Activated CD4-positive, alpha-beta T cell treated with anti-CD3 and anti-CD28 coated beads, Interleukin-2, Interleukin-6, amounts not matched to agents 100 ng/mL and 50 ng/mL, durations not matched to agents 16 hours and 8 hours (primary cell): Measurements from ENCODE around the gene FRMD1.

ENCODE experiments used
- DNase-seq: peaks from one replicate; pipeline ENCODE4 v3.0.0-alpha.2; 2020

Gene FRMD1

GRCh38 chr6:168075216-168075615 lies 3.8 kb downstream of the FRMD1 start:
- DNase-seq: no peak

GRCh38 chr6:168073937-168074730 lies 4.9 kb downstream of the FRMD1 start:
- DNase-seq: no peak

- no peak for DNase-seq
These were observed 6.3 kb downstream of the FRMD1 start for GRCh38 chr6:168072730-168073129.

- DNase-seq: no peak
These were observed 6.8 kb downstream of the FRMD1 start for GRCh38 chr6:168072261-168072660.

GRCh38 chr6:168071620-168072019 lies 7.4 kb downstream of the FRMD1 start:
- no peak for DNase-seq

GRCh38 chr6:168070804-168071203 lies 8.2 kb downstream of the FRMD1 start:
- DNase-seq: no peak

- no peak for DNase-seq
These were observed 11.8 kb downstream of the FRMD1 start for GRCh38 chr6:168067081-168067759.

- no peak for DNase-seq
These were observed 14.7 kb downstream of the FRMD1 start for GRCh38 chr6:168064226-168064807.

GRCh38 chr6:168063431-168063830 lies 15.6 kb downstream of the FRMD1 start:
- DNase-seq: no peak

GRCh38 chr6:168062346-168063289 lies 16.4 kb downstream of the FRMD1 start:
- no peak for DNase-seq

- no peak for DNase-seq
These were observed 17.5 kb downstream of the FRMD1 start for GRCh38 chr6:168061269-168062210.

GRCh38 chr6:168060521-168060931 lies 18.5 kb downstream of the FRMD1 start:
- DNase-seq: no peak

GRCh38 chr6:168058691-168059551 lies 20.1 kb downstream of the FRMD1 start:
- no peak for DNase-seq

- no peak for DNase-seq
These were observed 21.2 kb downstream of the FRMD1 start for GRCh38 chr6:168057836-168058235.

- no peak for DNase-seq
These were observed 22.0 kb downstream of the FRMD1 start for GRCh38 chr6:168056892-168057527.

- no peak for DNase-seq
These were observed 23.1 kb downstream of the FRMD1 start for GRCh38 chr6:168055696-168056489.

- no peak for DNase-seq
These were observed 24.0 kb downstream of the FRMD1 start for GRCh38 chr6:168054765-168055560.

- DNase-seq: no peak
These were observed 25.0 kb downstream of the FRMD1 start for GRCh38 chr6:168053957-168054471.
